VCaP (cell line): ENCODE results near the gene THADA.

Source experiments
- H3K27ac ChIP-seq: fragments of 450-650 bp; 2 replicates; pipeline ENCODE4 v1.5.1; 2017
- TF ChIP-seq, protein P1 (sequence below): fragments of 450-650 bp; conservative IDR thresholded peaks from 2 replicates; pipeline ENCODE4 v1.5.1; 2017; ENCODE audit warnings: mild to moderate bottlenecking, moderate library complexity

Gene THADA

DNA sequence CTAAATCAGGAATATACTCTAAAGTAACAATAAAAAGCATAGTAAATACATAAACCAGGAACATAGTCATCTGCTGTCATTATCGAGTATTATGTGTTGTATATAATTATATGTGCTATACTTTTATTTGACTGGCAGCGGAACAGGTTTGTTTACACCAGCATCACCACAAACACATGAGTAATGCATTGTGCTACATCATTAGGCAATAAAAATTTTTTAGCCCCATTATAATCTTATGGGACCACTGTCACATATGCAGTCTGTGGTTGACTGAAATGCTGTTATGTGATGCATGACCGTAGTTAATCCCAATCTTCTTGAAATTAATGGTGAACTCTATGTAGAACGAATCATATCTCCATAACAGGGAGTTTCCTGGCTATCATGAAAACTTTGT is 232.7 kb downstream of the THADA start:
- H3K27ac ChIP-seq: no peak overlapping the region
- TF ChIP-seq, protein P1, sequence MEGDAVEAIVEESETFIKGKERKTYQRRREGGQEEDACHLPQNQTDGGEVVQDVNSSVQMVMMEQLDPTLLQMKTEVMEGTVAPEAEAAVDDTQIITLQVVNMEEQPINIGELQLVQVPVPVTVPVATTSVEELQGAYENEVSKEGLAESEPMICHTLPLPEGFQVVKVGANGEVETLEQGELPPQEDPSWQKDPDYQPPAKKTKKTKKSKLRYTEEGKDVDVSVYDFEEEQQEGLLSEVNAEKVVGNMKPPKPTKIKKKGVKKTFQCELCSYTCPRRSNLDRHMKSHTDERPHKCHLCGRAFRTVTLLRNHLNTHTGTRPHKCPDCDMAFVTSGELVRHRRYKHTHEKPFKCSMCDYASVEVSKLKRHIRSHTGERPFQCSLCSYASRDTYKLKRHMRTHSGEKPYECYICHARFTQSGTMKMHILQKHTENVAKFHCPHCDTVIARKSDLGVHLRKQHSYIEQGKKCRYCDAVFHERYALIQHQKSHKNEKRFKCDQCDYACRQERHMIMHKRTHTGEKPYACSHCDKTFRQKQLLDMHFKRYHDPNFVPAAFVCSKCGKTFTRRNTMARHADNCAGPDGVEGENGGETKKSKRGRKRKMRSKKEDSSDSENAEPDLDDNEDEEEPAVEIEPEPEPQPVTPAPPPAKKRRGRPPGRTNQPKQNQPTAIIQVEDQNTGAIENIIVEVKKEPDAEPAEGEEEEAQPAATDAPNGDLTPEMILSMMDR: no peak

DNA sequence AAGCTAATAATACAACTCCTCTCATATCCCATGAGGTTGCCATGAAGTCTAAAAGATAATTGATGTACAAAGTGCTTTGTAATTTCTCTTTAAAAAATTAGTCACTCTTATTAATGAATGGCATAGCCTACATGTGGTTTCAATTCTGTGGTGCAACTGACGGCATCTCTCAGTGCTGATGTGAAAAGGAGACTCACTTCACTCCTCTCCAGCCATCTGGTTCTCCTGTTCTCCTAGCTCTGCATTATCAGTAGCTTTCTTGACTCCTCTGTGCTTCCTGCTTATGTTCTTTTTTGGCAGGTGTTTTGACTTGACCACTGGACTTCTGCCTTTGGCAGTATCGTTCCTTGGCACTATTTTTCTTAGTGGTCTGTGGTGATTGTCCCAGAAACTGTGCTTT is 234.6 kb downstream of the THADA start:
- TF ChIP-seq, protein P1: no peak
- no peak overlapping the region for H3K27ac ChIP-seq

- TF ChIP-seq, protein P1: no peak
- no peak overlapping the region for H3K27ac ChIP-seq
Measured at GRCh38 chr2:43360137-43360536, 235.7 kb downstream of the THADA start.

DNA sequence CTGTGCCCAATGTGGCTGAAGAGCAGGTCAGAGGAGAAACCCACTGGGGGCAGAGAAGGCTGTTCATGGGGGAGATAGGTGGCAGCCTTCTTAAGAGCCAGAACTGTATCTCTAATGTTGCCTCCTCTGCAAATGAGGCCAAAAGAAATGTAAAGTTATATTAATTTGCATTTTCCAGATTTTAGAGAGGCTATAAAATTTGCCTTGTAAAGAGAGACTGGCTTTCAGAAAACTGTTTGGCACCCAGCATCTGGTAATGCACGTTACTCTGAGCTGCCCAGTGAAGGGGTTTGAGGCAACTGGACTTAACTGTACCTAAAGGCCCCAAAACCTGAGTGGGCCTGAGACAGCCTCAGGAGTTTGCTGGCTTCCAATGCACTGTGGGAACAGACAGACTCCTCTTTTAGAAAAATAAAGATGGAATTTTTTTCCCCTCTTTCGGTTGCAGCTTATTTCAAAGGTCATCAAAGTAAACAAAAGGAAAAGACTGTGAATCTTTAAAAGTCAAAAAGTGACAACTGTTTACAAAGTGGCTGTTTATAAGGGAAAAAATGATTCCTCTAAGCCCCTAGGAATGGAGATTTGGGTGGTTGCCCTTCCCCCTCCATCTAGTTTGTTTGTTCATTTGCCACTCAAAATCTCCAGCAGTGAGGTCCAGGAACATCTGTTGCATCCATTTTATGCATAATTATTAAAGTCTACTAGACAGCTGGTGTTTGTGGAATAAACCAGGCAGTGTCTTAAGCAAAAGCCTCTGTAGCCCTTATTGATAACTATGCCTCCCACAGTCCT is 237.2 kb downstream of the THADA start:
- TF ChIP-seq, protein P1: no peak
- no peak overlapping the region for H3K27ac ChIP-seq

DNA sequence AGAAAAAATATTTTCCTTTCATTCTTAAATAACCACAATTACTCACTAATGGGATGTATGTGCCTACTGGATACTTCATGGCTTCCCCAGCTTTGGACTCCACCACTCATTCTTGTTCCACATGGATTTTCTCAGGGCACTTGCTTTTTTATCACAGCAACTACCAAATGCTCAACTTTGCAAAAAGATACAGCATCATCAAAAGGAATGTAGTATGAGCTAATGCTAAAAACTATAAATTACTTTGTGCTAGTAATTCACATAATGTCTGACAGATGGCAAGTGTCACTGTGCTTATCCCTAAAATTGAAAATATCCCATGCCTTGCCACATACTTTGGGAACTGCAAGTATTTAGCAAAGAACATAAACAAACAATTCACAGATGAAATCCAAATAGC is 239.1 kb downstream of the THADA start:
- TF ChIP-seq, protein P1: no peak
- H3K27ac ChIP-seq: no peak overlapping the region

DNA sequence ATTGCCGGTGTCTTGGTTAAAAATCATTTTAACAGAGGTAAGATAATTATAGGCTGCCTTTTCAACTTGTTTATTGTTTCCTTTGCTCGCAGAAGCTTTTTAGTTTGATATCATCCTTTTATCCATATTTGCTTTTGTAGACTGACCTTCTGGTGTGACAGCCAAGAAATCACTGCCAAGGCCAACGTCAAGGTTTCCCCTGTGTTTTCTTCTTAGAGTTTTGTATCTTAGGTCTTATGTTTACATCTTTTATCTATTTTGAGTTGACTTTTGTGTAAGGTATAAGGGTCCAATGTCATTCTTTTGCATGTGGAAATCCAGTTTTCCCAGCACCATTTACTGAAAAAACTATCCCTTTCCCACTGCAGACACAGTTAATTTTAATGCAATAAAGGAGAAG is 240.4 kb downstream of the THADA start:
- TF ChIP-seq, protein P1: no peak
- peak overlapping the region; percentile 19; the same call in 1 of the 2 replicates for H3K27ac ChIP-seq

GRCh38 chr2:43349904-43350303 is 245.9 kb downstream of the THADA start:
- no peak overlapping the region for H3K27ac ChIP-seq

More at GRCh38 chr2:43349904-43350303, 245.9 kb downstream of the THADA start:
- TF ChIP-seq, protein P1: no peak
